Left lung (tissue), 10 donors: ENCODE data around the gene MTCH2. TPM values are rescaled to one million over a fixed set of nuclear protein-coding genes. Genes with fewer than 3 reads are reported as not detected.
A peak's percentile ranks its signal among the peaks of the same experiment; 100 is the strongest.

Source experiments
- ATAC-seq: fragments of 200-7000 bp; cut with Tn5 transposase; one replicate; pipeline ENCODE4 v1.9.1; 2020; ENCODE audit warnings: moderate library complexity
- DNase-seq, 4 donors: peaks; one replicate each; pipeline ENCODE4 v3.0.0-alpha.2; 2013 to 2020
- H3K27ac ChIP-seq, 2 donors: fragments of 200-600 bp; sonication (generic) in 1 of 2; one replicate each; pipeline versions ENCODE4 v1.5.0 to v1.8.0; 2020 to 2021
- H3K27me3 ChIP-seq, 2 donors: fragments of 200-600 bp; sonication (generic) in 1 of 2; one replicate each; pipeline versions ENCODE4 v1.5.0 to v1.8.0; 2020 to 2021
- H3K36me3 ChIP-seq, 2 donors: fragments of 200-600 bp; sonication (generic) in 1 of 2; one replicate each; pipeline versions ENCODE4 v1.5.0 to v1.8.0; 2020 to 2021
- H3K4me1 ChIP-seq, 2 donors: fragments of 200-600 bp; one replicate each; pipeline ENCODE4 v1.8.0; 2021
- H3K4me3 ChIP-seq, 2 donors: fragments of 200-600 bp; sonication (generic) in 1 of 2; one replicate each; pipeline versions ENCODE4 v1.5.0 to v1.8.0; 2020 to 2021; ENCODE audit warnings: mild to moderate bottlenecking in 1 of 2
- H3K9me3 ChIP-seq, 2 donors: fragments of 200-600 bp; sonication (generic) in 1 of 2; one replicate each; pipeline versions ENCODE4 v1.5.0 to v1.8.0; 2020 to 2021
- intact Hi-C, 2 donors: fragments of 100-400 bp; cut with DNase I; formaldehyde crosslinking; loops; one replicate each; pipeline versions ENCODE4 v1.11.2 to v1.14.2; 2022
- polyA plus RNA-seq, 6 donors: library from polyadenylated mRNA; unstranded; fragments of 120-200 nt; gene quantifications; one replicate each; pipeline ENCODE4 v1.2.1, GENCODE V29; 2013; ENCODE audit not compliant: insufficient read length in 6 of 6
- total RNA-seq, 2 donors: library from RNA; stranded (reverse); fragmentation: NEBNext Ultra II Directional; extraction: Animal tissue kit (Norgen Biotek cat#: 25700); gene quantifications; one replicate each; pipeline ENCODE4 v1.2.1, GENCODE V29; 2021
- TF ChIP-seq, protein P1 (sequence below), 2 donors: fragments of 200-600 bp; sonication (generic) in 1 of 2; IDR thresholded peaks; one replicate each; pipeline versions ENCODE4 v1.5.0 to v1.8.0; 2021; ENCODE audit warnings: antibody characterized with exemption in 2 of 2
- donor health status: DM: no; HTN: yes; CAD: no.
- donor health status: DM: no; HTN: no; CAD: no.

The MTCH2 gene
- total and polyA plus RNA-seq, 8 donors, result 53.7 to 116 (median 65.6) TPM

DNA sequence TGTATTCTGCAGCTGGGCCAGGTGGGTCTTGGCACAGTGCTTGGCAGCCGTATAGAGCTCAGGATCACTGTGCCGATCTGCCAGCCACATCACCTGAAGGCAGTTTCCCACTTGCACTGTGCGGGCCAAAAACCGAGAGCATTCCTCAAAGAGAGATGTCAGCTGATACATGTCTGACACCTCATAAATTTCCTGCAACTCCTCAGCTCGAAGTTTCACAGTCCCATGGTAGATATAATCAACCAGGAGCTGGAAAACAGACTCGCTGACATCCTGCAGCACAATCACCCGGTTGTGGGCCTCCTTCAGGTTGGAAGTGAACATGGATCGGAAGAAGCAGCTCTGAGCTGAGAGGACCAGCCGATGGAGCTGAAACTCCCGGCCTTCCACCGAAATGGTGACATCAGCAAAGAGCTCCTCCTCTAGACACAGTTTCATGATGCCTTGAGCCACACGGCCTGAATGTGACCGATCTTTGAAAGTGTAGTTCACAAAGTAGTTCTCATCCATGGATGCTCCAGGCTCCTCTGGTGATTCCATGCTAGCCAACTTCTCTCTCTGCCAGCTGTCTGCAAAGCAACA, 64.8 kb downstream of the MTCH2 start:
- peak overlapping the region in 1 of 2 donors; percentile 87 for H3K27ac ChIP-seq
- DNase-seq, result no peak
- intact Hi-C loops, result no loop called here
- H3K4me3 ChIP-seq, result peak overlapping the region in 1 of 2 donors; percentile 97
- H3K9me3 ChIP-seq, result no peaks in the 10 kb centered on the region
- peaks cover 18 to 35% of the 10 kb centered on the region in 2 donors for H3K4me1 ChIP-seq
- peaks cover 0 to 74% of the 10 kb centered on the region in 2 donors for H3K36me3 ChIP-seq
- H3K27me3 ChIP-seq, result no peaks in the 10 kb centered on the region
- TF ChIP-seq, protein P1, sequence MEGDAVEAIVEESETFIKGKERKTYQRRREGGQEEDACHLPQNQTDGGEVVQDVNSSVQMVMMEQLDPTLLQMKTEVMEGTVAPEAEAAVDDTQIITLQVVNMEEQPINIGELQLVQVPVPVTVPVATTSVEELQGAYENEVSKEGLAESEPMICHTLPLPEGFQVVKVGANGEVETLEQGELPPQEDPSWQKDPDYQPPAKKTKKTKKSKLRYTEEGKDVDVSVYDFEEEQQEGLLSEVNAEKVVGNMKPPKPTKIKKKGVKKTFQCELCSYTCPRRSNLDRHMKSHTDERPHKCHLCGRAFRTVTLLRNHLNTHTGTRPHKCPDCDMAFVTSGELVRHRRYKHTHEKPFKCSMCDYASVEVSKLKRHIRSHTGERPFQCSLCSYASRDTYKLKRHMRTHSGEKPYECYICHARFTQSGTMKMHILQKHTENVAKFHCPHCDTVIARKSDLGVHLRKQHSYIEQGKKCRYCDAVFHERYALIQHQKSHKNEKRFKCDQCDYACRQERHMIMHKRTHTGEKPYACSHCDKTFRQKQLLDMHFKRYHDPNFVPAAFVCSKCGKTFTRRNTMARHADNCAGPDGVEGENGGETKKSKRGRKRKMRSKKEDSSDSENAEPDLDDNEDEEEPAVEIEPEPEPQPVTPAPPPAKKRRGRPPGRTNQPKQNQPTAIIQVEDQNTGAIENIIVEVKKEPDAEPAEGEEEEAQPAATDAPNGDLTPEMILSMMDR (IDR thresholded peaks at IDR 0.05), result no peak
- ATAC-seq, result no peak

DNA sequence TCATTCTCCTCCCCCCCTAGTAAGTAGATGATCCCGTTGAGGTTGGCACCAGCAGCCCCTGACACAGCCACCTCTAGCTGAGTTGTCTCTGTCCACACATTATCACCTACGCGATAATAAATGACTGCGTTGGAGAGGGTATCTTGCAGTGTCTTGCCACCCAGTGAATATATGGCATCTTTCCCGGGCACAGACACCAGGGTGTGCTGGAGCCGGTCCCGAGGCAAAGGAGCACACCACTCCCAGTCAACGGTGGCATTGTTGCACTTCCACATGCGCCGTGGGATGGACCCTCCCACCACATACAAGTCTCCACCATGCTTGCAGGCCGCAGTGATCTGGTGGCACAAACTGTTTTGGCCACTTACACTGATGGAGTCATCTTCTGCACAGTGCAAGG, 69.0 kb downstream of the MTCH2 start:
- peaks cover 11 to 29% of the 10 kb centered on the region in 2 donors for H3K4me1 ChIP-seq
- H3K9me3 ChIP-seq, result no peaks in the 10 kb centered on the region
- H3K4me3 ChIP-seq, result no peak overlapping the region
- no peak overlapping the region for H3K27ac ChIP-seq
- DNase-seq (no peak), ATAC-seq (no peak)
- intact Hi-C loops, result no loop called here
- H3K27me3 ChIP-seq, result no peaks in the 10 kb centered on the region
- TF ChIP-seq, protein P1 (IDR thresholded peaks at IDR 0.05), result no peak
- H3K36me3 ChIP-seq, result peaks cover 0 to 84% of the 10 kb centered on the region in 2 donors

DNA sequence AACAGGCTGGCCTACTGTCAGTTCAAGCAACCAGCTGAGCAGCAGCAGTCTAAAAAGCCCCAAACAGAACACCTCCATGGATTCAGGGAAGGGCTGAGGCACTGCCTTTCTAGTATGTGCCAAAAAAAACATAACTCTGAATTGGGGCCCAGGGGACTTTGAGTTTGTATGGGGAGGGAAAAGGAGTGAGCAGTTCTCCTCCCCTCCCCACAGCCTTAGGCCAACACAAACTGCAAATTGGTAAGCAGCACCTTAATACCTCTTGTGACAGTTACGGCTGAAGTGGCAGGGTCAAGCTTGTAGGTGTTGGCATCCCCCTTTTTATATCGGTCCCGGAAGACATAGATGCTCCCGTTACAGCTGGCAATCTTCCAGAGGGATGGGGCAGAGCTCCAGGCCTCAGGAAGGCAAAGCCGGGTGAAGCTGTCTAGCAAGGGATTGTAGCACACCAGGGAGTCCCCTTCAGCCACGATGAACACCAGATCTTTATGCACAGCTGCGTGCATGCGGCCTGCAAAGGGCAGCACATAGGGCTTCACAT, 69.6 kb downstream of the MTCH2 start:
- Histone ChIP-seq H3K4me3 (no peak overlapping the region), H3K36me3 (peaks cover 0 to 84% of the 10 kb centered on the region in 2 donors), H3K27ac (peak overlapping the region in 1 of 2 donors; percentile 18), H3K9me3 (no peaks in the 10 kb centered on the region), H3K4me1 (peaks cover 6 to 24% of the 10 kb centered on the region in 2 donors), H3K27me3 (no peaks in the 10 kb centered on the region)
- DNase-seq (no peak), ATAC-seq (no peak)
- intact Hi-C loops, result no loop called here
- TF ChIP-seq, protein P1 (IDR thresholded peaks at IDR 0.05), result no peak

DNA sequence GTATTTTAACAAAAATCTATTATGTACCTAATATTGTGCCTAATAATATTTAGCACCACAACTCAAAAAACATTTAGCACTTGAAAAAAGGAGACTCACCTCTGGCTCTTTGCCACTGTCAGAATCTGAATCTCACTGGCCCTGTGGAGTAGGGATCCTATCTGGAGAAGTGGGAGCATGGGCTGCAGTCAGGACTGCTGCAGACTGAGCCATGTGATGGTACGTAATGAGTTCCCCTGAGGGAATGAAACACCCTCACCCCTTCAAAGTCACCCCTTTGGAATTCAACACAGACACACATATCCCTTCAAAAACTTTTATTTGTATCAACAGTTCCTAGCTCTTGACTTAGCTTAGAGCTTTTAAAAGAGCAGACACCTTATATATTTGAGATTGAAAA, 70.5 kb downstream of the MTCH2 start:
- ATAC-seq, result no peak
- Histone ChIP-seq H3K27ac (peak overlapping the region in 1 of 2 donors; percentile 18), H3K4me1 (peaks cover 0 to 18% of the 10 kb centered on the region in 2 donors), H3K36me3 (peaks cover 0 to 75% of the 10 kb centered on the region in 2 donors), H3K9me3 (no peaks in the 10 kb centered on the region), H3K4me3 (no peak overlapping the region), H3K27me3 (no peaks in the 10 kb centered on the region)
- intact Hi-C loops, result no loop called here
- TF ChIP-seq, protein P1 (IDR thresholded peaks at IDR 0.05), result no peak
- no peak for DNase-seq

DNA sequence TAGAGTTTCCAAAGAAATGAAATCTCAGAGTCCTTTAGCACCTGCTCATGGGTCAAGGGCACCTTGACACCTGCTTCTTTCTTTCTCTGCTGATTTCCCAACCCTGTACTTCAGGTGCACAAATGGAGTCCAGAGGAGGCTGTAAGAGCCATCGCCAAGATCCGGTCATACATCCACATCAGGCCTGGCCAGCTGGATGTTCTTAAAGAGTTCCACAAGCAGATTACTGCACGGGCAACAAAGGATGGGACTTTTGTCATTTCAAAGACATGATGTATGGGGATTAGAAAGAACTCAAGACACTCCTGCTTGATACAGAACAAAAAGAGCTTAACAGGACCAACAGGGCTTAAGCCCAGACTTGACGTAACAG, 71.0 kb downstream of the MTCH2 start:
- ATAC-seq (peak; percentile 40), DNase-seq (no peak)
- Histone ChIP-seq H3K27ac (no peak overlapping the region), H3K4me3 (no peak overlapping the region), H3K4me1 (peaks cover 0 to 19% of the 10 kb centered on the region in 2 donors), H3K9me3 (no peaks in the 10 kb centered on the region), H3K36me3 (peaks cover 0 to 69% of the 10 kb centered on the region in 2 donors), H3K27me3 (no peaks in the 10 kb centered on the region)
- intact Hi-C loops, result no loop called here
- TF ChIP-seq, protein P1 (IDR thresholded peaks at IDR 0.05), result no peak
